ENCODE data around the gene QSOX2.

- TF ChIP-seq CTCF (IDR thresholded peaks at IDR 0.05 in 2 of 3, conservative IDR thresholded peaks at IDR 0.05 in 1 of 3; ENCODE audit: borderline replicate concordance in 1 of 3, insufficient read depth in 1 of 3, low read depth in 2 of 3, low read length in 2 of 3), result no peak
- no peak for TF ChIP-seq POLR2A (IDR thresholded peaks at IDR 0.05; ENCODE audit: borderline replicate concordance, extremely low read depth, insufficient read depth, insufficient read length)
- TF ChIP-seq JUND (IDR thresholded peaks at IDR 0.05), result no peak
Measured at GRCh38 chr9:136192289-136193126, 53.1 kb downstream of the QSOX2 start.
